BLaER1 treated with 17β-estradiol and CSF1 and Interleukin-3, amounts not matched to agents 10 nM and 100 nM (cell line): ENCODE measurements around the gene FNDC3B.

ENCODE experiments used
- H3K27ac ChIP-seq, 11 experiments: shearing (Covaris generic); formaldehyde crosslinking; 2 replicates each; pipeline ENCODE4 v1.8.1; 2022
- H3K27me3 ChIP-seq, 11 experiments: shearing (Covaris generic); formaldehyde crosslinking; 2 replicates each; pipeline ENCODE4 v1.8.1; 2022
- H3K36me3 ChIP-seq, 11 experiments: shearing (Covaris generic); formaldehyde crosslinking; 2 replicates each; pipeline ENCODE4 v1.8.1; 2022
- H3K4me1 ChIP-seq, 10 experiments: shearing (Covaris generic); formaldehyde crosslinking; 2 replicates each; pipeline ENCODE4 v1.8.1; 2022
- H3K4me2 ChIP-seq, 11 experiments: shearing (Covaris generic); formaldehyde crosslinking; 2 replicates each; pipeline ENCODE4 v1.8.1; 2022
- H3K4me3 ChIP-seq, 10 experiments: shearing (Covaris generic); formaldehyde crosslinking; 2 replicates each; pipeline ENCODE4 v1.8.1; 2022
- H3K9ac ChIP-seq, 11 experiments: shearing (Covaris generic); formaldehyde crosslinking; 2 replicates each; pipeline ENCODE4 v1.8.1; 2022
- H3K9me3 ChIP-seq, 11 experiments: shearing (Covaris generic); formaldehyde crosslinking; replicated peaks in 1 of 11; 2 replicates each; pipeline ENCODE4 v1.8.1; 2022
- H4K20me1 ChIP-seq, 11 experiments: shearing (Covaris generic); formaldehyde crosslinking; 2 replicates each; pipeline ENCODE4 v1.8.1; 2022
- Cebpa-rat ChIP-seq, 11 experiments: shearing (Covaris generic); IDR thresholded peaks; 2 replicates each; pipeline ENCODE4 v1.8.1; 2022

FNDC3B gene

DNA sequence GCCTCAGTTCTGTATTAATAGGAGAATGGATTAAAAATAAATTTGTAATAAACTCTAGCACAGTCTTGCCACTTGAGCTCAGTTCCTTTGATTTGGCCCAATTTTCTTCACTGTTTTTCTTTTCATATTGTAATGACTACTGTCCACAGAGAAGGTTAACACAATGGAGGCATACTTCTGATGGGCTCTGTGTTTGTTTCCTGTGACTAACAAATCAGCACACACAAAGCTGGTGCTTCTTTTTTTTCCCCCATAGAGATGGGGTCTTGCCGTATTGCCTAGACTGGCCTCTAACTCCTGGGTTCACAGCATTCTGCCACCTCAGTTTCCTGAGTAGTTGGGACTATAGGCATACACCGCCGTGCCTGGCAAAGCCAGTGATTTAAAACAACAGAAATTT lies 226.7 kb downstream of the FNDC3B start:
- Histone ChIP-seq H3K27ac (no peak overlapping the region), H4K20me1 (peaks cover 0 to 24% (median 0%) of the 10 kb centered on the region in 11 experiments; a peak in 4 of 22 replicates), H3K9ac (no peak overlapping the region), H3K4me3 (no peak overlapping the region), H3K9me3 (no peaks in the 10 kb centered on the region), H3K4me1 (peaks cover 0 to 21% (median 0%) of the 10 kb centered on the region in 10 experiments; a peak in 4 of 20 replicates), H3K4me2 (no peak overlapping the region), H3K36me3 (peaks cover 21 to 94% (median 52%) of the 10 kb centered on the region in 11 experiments), H3K27me3 (no peaks in the 10 kb centered on the region)
- no peak for TF ChIP-seq Cebpa-rat (IDR thresholded peaks at IDR 0.05)

- Histone ChIP-seq H3K27me3 (no peaks in the 10 kb centered on the region), H3K9me3 (no peaks in the 10 kb centered on the region), H3K9ac (no peak overlapping the region), H3K36me3 (peaks cover 11 to 99% (median 43%) of the 10 kb centered on the region in 11 experiments), H3K27ac (no peak overlapping the region), H3K4me2 (no peak overlapping the region), H4K20me1 (peaks cover 0 to 21% (median 0%) of the 10 kb centered on the region in 11 experiments; a peak in 2 of 22 replicates), H3K4me1 (peaks cover 0 to 6% (median 0%) of the 10 kb centered on the region in 10 experiments; a peak in 1 of 20 replicates), H3K4me3 (no peak overlapping the region)
- no peak for TF ChIP-seq Cebpa-rat (IDR thresholded peaks at IDR 0.05)
Observed at GRCh38 chr3:172268425-172268824, 229.0 kb downstream of the FNDC3B start.

DNA sequence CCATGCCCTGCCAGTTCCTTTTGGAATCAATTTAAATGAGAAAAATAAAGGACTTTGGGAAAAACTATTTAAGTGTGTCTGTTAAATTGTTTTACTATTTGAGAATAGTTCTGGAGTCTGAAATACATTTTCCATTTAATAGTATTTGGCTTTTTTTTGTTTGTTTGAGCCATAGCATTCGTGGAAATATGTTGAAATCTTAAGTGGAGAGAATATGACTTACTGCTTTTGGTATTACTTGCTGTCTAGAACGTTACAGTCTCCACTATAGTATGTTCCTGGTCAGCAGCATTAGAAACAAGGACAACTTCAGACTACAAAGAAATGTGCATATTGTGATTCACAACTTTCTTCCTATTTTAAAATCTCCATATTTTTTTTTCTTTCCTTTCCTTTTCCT lies 229.5 kb downstream of the FNDC3B start:
- H3K4me3 ChIP-seq, result no peak overlapping the region
- no peaks in the 10 kb centered on the region for H3K27me3 ChIP-seq
- H4K20me1 ChIP-seq, result peaks cover 0 to 17% (median 0%) of the 10 kb centered on the region in 11 experiments; a peak in 2 of 22 replicates
- H3K36me3 ChIP-seq, result peaks cover 11 to 99% (median 47%) of the 10 kb centered on the region in 11 experiments
- H3K27ac ChIP-seq, result no peak overlapping the region
- no peak overlapping the region for H3K4me2 ChIP-seq
- H3K9me3 ChIP-seq, result no peaks in the 10 kb centered on the region
- TF ChIP-seq Cebpa-rat (IDR thresholded peaks at IDR 0.05), result no peak
- H3K4me1 ChIP-seq, result peaks cover 0 to 6% (median 0%) of the 10 kb centered on the region in 10 experiments; a peak in 1 of 20 replicates
- no peak overlapping the region for H3K9ac ChIP-seq

DNA sequence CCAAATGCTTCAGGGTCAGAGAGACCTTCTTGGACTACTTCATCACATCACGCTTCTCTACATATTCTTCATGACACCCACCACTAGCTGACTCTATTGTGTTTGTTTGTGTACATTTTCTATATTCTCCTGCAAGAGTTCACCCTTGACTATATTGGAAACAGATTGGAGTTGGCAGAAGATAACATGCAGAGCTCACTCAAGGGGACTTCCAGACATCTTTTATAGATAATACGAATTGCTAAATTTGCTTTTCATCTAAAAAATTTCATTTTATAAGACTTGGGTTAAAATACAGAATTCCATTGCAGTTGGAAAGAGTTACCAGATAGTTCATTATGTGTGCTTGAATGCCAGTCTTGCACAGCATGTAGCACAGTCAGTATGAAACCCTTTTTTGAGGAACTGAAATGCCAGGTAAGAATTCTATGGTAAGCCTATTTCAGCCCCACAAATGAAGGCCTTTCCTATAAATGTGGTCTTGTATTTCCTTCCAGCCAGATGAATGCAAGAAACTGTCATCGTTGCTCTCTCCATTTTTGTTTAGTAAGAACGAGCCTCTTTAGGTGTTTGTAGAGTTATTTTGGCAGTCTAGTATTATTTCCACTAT lies 231.3 kb downstream of the FNDC3B start:
- no peak for TF ChIP-seq Cebpa-rat (IDR thresholded peaks at IDR 0.05)
- H4K20me1 ChIP-seq, result peaks cover 0 to 20% (median 0%) of the 10 kb centered on the region in 11 experiments; a peak in 4 of 22 replicates
- peaks cover 0 to 6% (median 0%) of the 10 kb centered on the region in 10 experiments; a peak in 1 of 20 replicates for H3K4me1 ChIP-seq
- H3K4me2 ChIP-seq, result no peak overlapping the region
- no peaks in the 10 kb centered on the region for H3K9me3 ChIP-seq
- H3K4me3 ChIP-seq, result no peak overlapping the region
- H3K36me3 ChIP-seq, result peaks cover 18 to 100% (median 49%) of the 10 kb centered on the region in 11 experiments
- no peaks in the 10 kb centered on the region for H3K27me3 ChIP-seq
- no peak overlapping the region for H3K27ac ChIP-seq
- no peak overlapping the region for H3K9ac ChIP-seq

DNA sequence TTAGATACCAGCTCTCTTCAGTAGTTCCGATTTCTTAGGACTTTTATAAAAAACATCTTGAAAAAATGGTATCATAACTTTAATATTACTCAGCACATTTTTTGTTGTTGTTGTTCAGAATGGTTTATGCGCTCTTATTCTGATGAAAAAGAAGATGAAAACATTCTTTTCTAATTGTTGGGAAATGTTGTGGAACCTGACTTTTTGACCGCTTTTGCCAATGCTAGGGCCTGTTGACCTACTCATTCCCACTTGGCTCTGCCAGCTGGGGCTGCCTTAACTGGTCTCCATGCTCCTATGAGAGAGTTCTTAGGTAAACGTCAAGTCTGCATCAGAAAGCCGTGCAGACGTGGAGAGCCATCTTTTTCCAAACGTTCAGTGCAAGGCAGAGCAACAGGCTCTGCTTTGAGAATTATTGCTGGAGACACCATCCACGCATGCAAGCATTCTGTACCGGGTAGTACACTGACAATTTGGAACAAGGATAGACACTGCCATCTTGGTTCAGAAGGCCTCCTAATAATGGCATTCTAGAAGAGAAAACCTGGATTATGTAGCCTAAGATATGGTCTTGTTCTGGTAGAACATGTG lies 232.1 kb downstream of the FNDC3B start:
- Histone ChIP-seq H3K9me3 (no peaks in the 10 kb centered on the region), H3K4me2 (no peak overlapping the region), H3K4me1 (peaks cover 0 to 6% (median 0%) of the 10 kb centered on the region in 10 experiments; a peak in 1 of 20 replicates), H3K9ac (no peak overlapping the region), H3K27me3 (no peaks in the 10 kb centered on the region), H4K20me1 (peaks cover 0 to 20% (median 0%) of the 10 kb centered on the region in 11 experiments; a peak in 4 of 22 replicates), H3K4me3 (no peak overlapping the region), H3K27ac (no peak overlapping the region), H3K36me3 (peaks cover 16 to 100% (median 43%) of the 10 kb centered on the region in 11 experiments)
- TF ChIP-seq Cebpa-rat (IDR thresholded peaks at IDR 0.05), result no peak

DNA sequence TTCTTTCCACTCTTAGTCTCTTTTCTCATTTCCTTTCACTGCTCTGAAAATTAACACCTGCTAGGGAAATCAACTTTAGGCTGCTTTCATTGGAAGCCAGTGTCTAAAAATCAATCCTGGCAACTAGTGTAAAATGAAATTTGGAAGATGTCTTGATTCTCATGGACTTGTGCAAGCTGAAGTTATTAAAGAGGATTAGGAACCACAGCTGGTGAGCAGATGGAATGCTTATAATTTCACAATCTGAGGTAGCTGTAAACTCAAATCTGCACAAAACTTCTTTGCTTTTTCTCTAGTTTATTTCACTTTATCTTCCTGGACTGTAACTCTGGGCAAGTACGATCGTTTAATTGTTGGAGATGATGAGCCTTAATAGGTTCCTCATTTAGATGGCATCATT lies 233.3 kb downstream of the FNDC3B start:
- Histone ChIP-seq H4K20me1 (peaks cover 0 to 20% (median 0%) of the 10 kb centered on the region in 11 experiments; a peak in 4 of 22 replicates), H3K9ac (no peak overlapping the region), H3K4me2 (no peak overlapping the region), H3K36me3 (peaks cover 10 to 100% (median 47%) of the 10 kb centered on the region in 11 experiments; a peak in 18 of 22 replicates), H3K27ac (no peak overlapping the region), H3K27me3 (no peaks in the 10 kb centered on the region), H3K4me3 (no peak overlapping the region), H3K4me1 (peaks cover 0 to 6% (median 0%) of the 10 kb centered on the region in 10 experiments; a peak in 1 of 20 replicates), H3K9me3 (no peaks in the 10 kb centered on the region)
- TF ChIP-seq Cebpa-rat (IDR thresholded peaks at IDR 0.05), result no peak

DNA sequence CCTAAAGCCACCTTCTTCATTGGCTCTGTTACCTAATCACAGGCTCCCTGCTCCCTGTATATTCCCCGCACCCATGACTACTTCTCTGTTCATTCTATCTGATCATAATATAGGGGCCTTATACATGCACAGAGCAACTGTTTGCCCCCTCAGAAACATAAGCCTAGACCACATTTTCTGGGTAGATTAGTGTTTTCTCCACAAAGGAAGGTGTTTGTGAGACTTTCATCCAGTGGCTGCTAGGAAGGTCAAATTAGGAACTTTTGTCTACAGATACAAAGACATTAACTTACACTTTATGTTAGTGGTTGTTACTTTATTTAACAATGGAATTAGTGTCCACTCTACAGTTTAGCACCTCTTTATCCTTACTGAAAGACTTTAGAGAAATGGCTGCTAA lies 234.0 kb downstream of the FNDC3B start:
- Histone ChIP-seq H3K4me2 (no peak overlapping the region), H4K20me1 (peaks cover 0 to 20% (median 0%) of the 10 kb centered on the region in 11 experiments; a peak in 4 of 22 replicates), H3K9ac (no peak overlapping the region), H3K36me3 (peaks cover 10 to 100% (median 46%) of the 10 kb centered on the region in 11 experiments; a peak in 18 of 22 replicates), H3K27me3 (no peaks in the 10 kb centered on the region), H3K27ac (no peak overlapping the region), H3K4me1 (peaks cover 0 to 6% (median 0%) of the 10 kb centered on the region in 10 experiments; a peak in 1 of 20 replicates), H3K4me3 (no peak overlapping the region), H3K9me3 (no peaks in the 10 kb centered on the region)
- TF ChIP-seq Cebpa-rat (IDR thresholded peaks at IDR 0.05), result no peak

DNA sequence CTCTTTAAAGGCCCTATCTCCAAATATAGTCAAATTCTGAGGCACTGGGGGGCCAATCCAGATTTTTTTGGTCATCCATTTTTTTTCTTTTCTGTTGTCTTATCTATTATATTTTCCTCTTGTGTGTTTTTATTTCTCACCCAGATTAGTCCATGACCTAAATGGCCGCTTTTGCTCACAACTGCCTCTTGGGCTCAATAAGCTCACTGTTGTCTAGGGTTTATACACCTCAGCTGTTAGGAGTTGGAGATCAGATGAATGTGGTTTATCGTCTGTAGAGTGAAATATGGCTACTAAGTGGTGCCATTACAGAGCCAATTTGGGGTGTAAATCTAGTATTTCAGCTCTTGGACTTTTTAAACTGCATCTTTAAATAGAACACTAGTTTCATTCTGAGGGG lies 235.5 kb downstream of the FNDC3B start:
- Histone ChIP-seq H3K27me3 (no peaks in the 10 kb centered on the region), H3K4me3 (no peak overlapping the region), H3K4me2 (no peak overlapping the region), H3K36me3 (peaks cover 5 to 96% (median 36%) of the 10 kb centered on the region in 11 experiments; a peak in 15 of 22 replicates), H3K27ac (no peak overlapping the region), H3K4me1 (peaks cover 0 to 6% (median 0%) of the 10 kb centered on the region in 10 experiments; a peak in 1 of 20 replicates), H3K9ac (no peak overlapping the region), H4K20me1 (peaks cover 0 to 18% (median 0%) of the 10 kb centered on the region in 11 experiments; a peak in 5 of 22 replicates), H3K9me3 (no peaks in the 10 kb centered on the region)
- TF ChIP-seq Cebpa-rat (IDR thresholded peaks at IDR 0.05), result no peak

- no peak for TF ChIP-seq Cebpa-rat (IDR thresholded peaks at IDR 0.05)
- Histone ChIP-seq H3K4me1 (peaks cover 0 to 6% (median 0%) of the 10 kb centered on the region in 10 experiments; a peak in 1 of 20 replicates), H3K27ac (no peak overlapping the region), H3K27me3 (no peaks in the 10 kb centered on the region), H3K9ac (no peak overlapping the region), H3K9me3 (no peaks in the 10 kb centered on the region), H3K36me3 (peaks cover 0 to 92% (median 32%) of the 10 kb centered on the region in 11 experiments; a peak in 15 of 22 replicates), H3K4me3 (no peak overlapping the region), H3K4me2 (no peak overlapping the region), H4K20me1 (peaks cover 0 to 17% (median 0%) of the 10 kb centered on the region in 11 experiments; a peak in 5 of 22 replicates)
Observed at GRCh38 chr3:172275586-172275985, 236.2 kb downstream of the FNDC3B start.
